Mucosa of rectum (tissue), 2 donors: ENCODE measurements around the gene PDGFRB.
A peak's percentile ranks its signal among the peaks of the same experiment; 100 is the strongest.

Source experiments
- H3K27ac ChIP-seq, 2 donors: one replicate each; pipeline ENCODE4 v1.7.0; 2013; ENCODE audit warnings: inconsistent platforms in 2 of 2, low read depth in 2 of 2, low read length in 2 of 2
- H3K27me3 ChIP-seq, 2 donors: one replicate each; pipeline ENCODE4 v1.7.0; 2013; ENCODE audit warnings: low read length in 2 of 2; ENCODE audit not compliant: control insufficient read depth in 2 of 2, insufficient read depth in 2 of 2
- H3K36me3 ChIP-seq, 2 donors: one replicate each; pipeline ENCODE4 v1.7.0; 2013; ENCODE audit warnings: low read length in 2 of 2; ENCODE audit not compliant: control insufficient read depth in 2 of 2, insufficient read depth in 2 of 2
- H3K4me1 ChIP-seq, 2 donors: one replicate each; pipeline ENCODE4 v1.7.0; 2013; ENCODE audit warnings: low read length in 2 of 2, mild to moderate bottlenecking in 1 of 2; ENCODE audit not compliant: control insufficient read depth in 2 of 2, insufficient read depth in 2 of 2
- H3K4me3 ChIP-seq, 2 donors: one replicate each; pipeline ENCODE4 v1.7.0; 2013; ENCODE audit warnings: low read length in 2 of 2
- H3K9ac ChIP-seq, 2 donors: one replicate each; pipeline ENCODE4 v1.7.0; 2013; ENCODE audit warnings: low read length in 2 of 2, low read depth in 1 of 2, mild to moderate bottlenecking in 1 of 2
- H3K9me3 ChIP-seq, 2 donors: one replicate each; pipeline ENCODE4 v1.7.0; 2013; ENCODE audit warnings: low read length in 2 of 2; ENCODE audit not compliant: control insufficient read depth in 2 of 2
- donor health status: healthy.
- donor health status: Normal muscosa, but diverticular disease.

PDGFRB gene

DNA sequence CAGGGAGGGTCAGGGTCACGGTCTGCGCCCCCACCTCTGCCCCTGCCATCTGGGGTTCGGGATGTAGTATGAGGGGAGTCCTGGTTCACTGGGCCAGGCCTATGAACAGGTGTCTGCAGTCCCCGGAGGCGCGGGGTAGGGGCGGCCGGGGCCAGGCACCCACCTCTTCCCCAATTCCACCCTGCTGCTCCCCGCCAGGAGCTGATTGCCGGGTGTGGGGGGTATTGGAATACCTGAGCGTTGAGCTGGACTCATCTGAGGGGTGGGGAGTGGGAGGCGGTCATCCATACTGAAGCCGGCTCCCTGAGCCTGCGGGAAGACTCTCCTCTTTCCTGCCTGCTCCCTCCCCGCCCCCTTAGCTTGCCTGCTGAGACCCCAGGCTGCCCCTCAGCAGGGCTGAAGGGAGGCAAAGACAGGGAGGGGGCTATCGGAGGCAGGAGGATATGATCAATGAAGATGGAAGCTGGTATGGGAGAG, 34.9 kb upstream of the PDGFRB start:
- Histone ChIP-seq H3K9me3 (no peaks in the 10 kb centered on the region), H3K36me3 (peaks cover 9 to 10% of the 10 kb centered on the region in 2 donors), H3K27me3 (peaks cover 4 to 5% of the 10 kb centered on the region in 2 donors), H3K9ac (no peak overlapping the region), H3K4me1 (peaks cover 40 to 49% of the 10 kb centered on the region in 2 donors), H3K27ac (no peak overlapping the region), H3K4me3 (no peak overlapping the region)

GRCh38 chr5:150189728-150190502, 34.3 kb upstream of the PDGFRB start, which contains the start of gene SLC6A7:
Gene SLC6A7 (plus strand): TSS chr5:150190062. CDS start chr5:150190328, 266 bp downstream.
- no peaks in the 10 kb centered on the region for H3K9me3 ChIP-seq
- H3K4me3 ChIP-seq, result peak within 1 kb of the TSS; percentile 37 to 56
- peak within 1 kb of the TSS in 1 of 2 donors; percentile 23 for H3K27ac ChIP-seq
- peak within 1 kb of the TSS; percentile 17 to 44 for H3K9ac ChIP-seq
- peaks cover 4 to 5% of the 10 kb centered on the region in 2 donors for H3K27me3 ChIP-seq
- peaks cover 44 to 53% of the 10 kb centered on the region in 2 donors for H3K4me1 ChIP-seq
- peaks cover 5 to 7% of the 10 kb centered on the region in 2 donors for H3K36me3 ChIP-seq

GRCh38 chr5:150189326-150189725, 33.7 kb upstream of the PDGFRB start:
- Histone ChIP-seq H3K27me3 (peaks cover 4 to 5% of the 10 kb centered on the region in 2 donors), H3K27ac (peak overlapping the region in 1 of 2 donors; percentile 23), H3K4me3 (peak overlapping the region in 1 of 2 donors; percentile 37), H3K36me3 (peaks cover 5 to 7% of the 10 kb centered on the region in 2 donors), H3K4me1 (peaks cover 50 to 59% of the 10 kb centered on the region in 2 donors), H3K9me3 (no peaks in the 10 kb centered on the region), H3K9ac (peak overlapping the region; percentile 17 to 44)

GRCh38 chr5:150188146-150188842, 32.6 kb upstream of the PDGFRB start:
- peak overlapping the region; percentile 23 to 38 for H3K27ac ChIP-seq
- no peaks in the 10 kb centered on the region for H3K9me3 ChIP-seq
- H3K9ac ChIP-seq, result no peak overlapping the region
- peaks cover 10 to 15% of the 10 kb centered on the region in 2 donors for H3K36me3 ChIP-seq
- peaks cover 59 to 70% of the 10 kb centered on the region in 2 donors for H3K4me1 ChIP-seq
- H3K27me3 ChIP-seq, result peaks cover 4 to 5% of the 10 kb centered on the region in 2 donors
- H3K4me3 ChIP-seq, result no peak overlapping the region

DNA sequence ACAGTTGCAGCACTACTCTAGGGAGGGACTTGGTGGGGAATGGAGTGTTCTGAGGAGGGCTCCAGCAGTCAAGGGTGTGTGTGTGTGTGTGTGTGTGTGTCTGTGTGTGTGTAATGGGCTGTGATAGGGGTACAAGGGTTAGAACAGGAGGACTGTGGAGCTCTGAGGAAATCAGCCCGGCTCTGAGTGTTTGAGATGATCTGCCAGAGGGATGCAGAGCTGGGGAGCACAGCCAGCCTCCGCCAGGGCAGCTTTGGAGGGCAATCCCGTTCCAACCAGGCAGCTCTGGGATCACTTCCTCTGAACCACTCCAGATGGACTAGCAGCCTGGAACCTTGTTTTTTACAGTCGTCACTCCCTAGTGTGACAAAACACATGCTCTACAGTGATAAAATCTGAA, 31.3 kb upstream of the PDGFRB start:
- H3K27me3 ChIP-seq, result peaks cover 4 to 5% of the 10 kb centered on the region in 2 donors
- H3K4me1 ChIP-seq, result peaks cover 73 to 83% of the 10 kb centered on the region in 2 donors
- peak overlapping the region; percentile 95 to 98 for H3K27ac ChIP-seq
- H3K4me3 ChIP-seq, result no peak overlapping the region
- H3K9ac ChIP-seq, result peak overlapping the region in 1 of 2 donors; percentile 36
- peaks cover 10 to 21% of the 10 kb centered on the region in 2 donors for H3K36me3 ChIP-seq
- H3K9me3 ChIP-seq, result no peaks in the 10 kb centered on the region

DNA sequence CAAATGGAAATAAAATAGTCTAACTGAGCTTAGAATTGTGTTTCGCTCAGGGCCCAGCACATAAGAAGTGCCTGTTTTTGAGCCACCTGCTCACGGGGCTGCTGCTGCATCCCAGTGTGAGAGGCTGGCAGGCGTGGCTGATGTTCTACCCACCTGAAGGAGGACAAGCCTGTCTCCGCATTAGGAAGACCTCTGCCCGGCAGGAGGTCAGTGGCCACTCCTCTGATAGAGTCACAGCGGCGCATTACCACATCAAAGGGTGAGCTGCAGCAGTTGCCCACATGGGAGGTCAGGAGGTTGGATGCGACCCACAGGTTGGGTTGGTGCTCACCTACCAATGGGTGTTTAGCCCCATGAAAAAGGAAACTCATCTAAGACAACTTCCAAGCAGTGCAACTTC, 30.5 kb upstream of the PDGFRB start:
- H3K27ac ChIP-seq, result peak overlapping the region; percentile 95 to 98
- peak overlapping the region; percentile 14 to 57 for H3K9ac ChIP-seq
- no peak overlapping the region for H3K4me3 ChIP-seq
- peaks cover 4 to 5% of the 10 kb centered on the region in 2 donors for H3K27me3 ChIP-seq
- peaks cover 81 to 91% of the 10 kb centered on the region in 2 donors for H3K4me1 ChIP-seq
- peaks cover 10 to 21% of the 10 kb centered on the region in 2 donors for H3K36me3 ChIP-seq
- no peaks in the 10 kb centered on the region for H3K9me3 ChIP-seq

DNA sequence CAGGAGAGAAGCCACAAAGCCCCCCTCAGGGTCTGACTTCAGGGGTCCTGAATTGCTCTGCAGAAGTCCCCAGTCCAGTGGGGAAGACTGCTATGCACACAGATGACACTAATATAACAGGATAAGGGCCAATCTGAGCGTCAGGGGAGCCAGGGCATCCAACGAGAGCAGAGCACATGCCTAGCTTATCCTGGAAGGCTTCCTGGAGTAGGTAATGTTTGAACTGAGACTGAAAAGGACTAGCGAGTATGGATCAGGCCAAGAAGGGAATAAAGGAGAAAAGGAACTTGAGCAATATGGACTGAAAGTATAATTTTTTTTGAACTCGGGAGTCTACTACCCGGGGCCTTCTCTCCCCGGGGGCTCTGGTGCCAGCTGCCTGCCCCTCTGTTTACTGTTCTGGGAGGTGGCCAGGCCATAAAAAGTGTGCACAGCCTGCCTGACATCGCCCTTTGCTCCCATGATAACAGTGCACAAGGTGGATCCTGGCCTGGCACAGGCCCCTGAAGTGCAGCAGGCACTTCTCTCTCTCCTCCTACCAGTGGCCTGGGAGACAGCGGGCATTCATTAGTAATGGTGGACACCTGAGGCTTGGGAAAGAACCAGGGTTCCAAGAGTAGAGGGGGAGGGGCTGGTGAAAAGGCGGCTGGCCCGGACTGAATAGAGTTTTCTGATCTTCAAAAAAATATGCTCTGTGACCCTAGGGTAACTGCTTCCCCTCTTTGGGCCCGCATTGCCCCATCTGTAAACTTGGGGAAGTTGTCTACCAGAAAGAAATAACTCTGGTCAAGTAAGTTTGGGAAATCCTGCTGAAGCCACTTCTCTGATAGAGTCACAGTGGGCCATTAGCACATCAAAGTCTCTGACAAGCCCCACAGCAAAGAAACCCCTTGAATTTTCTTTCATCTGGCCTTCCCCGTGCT, 29.6 kb upstream of the PDGFRB start:
- Histone ChIP-seq H3K4me1 (peaks cover 90 to 98% of the 10 kb centered on the region in 2 donors), H3K9me3 (no peaks in the 10 kb centered on the region), H3K27ac (peak overlapping the region; percentile 95 to 98), H3K9ac (peak overlapping the region; percentile 70 to 71), H3K4me3 (peak overlapping the region; percentile 28 to 37), H3K27me3 (peaks cover 4 to 5% of the 10 kb centered on the region in 2 donors), H3K36me3 (peaks cover 10 to 21% of the 10 kb centered on the region in 2 donors)

- no peaks in the 10 kb centered on the region for H3K27me3 ChIP-seq
- peaks cover 10 to 23% of the 10 kb centered on the region in 2 donors for H3K36me3 ChIP-seq
- peak overlapping the region; percentile 26 to 71 for H3K9ac ChIP-seq
- peak overlapping the region; percentile 95 to 98 for H3K27ac ChIP-seq
- peaks cover 94 to 98% of the 10 kb centered on the region in 2 donors for H3K4me1 ChIP-seq
- no peaks in the 10 kb centered on the region for H3K9me3 ChIP-seq
- H3K4me3 ChIP-seq, result no peak overlapping the region
Observed at GRCh38 chr5:150184006-150184405, 28.4 kb upstream of the PDGFRB start.

GRCh38 chr5:150183436-150183835, 27.8 kb upstream of the PDGFRB start:
- no peaks in the 10 kb centered on the region for H3K27me3 ChIP-seq
- H3K36me3 ChIP-seq, result peaks cover 10 to 25% of the 10 kb centered on the region in 2 donors
- peaks cover 92 to 98% of the 10 kb centered on the region in 2 donors for H3K4me1 ChIP-seq
- peak overlapping the region in 1 of 2 donors; percentile 26 for H3K9ac ChIP-seq
- H3K27ac ChIP-seq, result peak overlapping the region; percentile 95 to 98
- H3K4me3 ChIP-seq, result no peak overlapping the region
- no peaks in the 10 kb centered on the region for H3K9me3 ChIP-seq
